Measurements from ENCODE around the gene IKBIP. TPM values are rescaled to one million over a fixed set of nuclear protein-coding genes. Genes with fewer than 3 reads are reported as not detected.
A peak's percentile ranks its signal among the peaks of the same experiment; 100 is the strongest.

Gene IKBIP
- total RNA-seq, 1 donor from 2014 or later: 15.2 TPM

- H3K9me3 ChIP-seq: no peaks in the 10 kb centered on the region
- TF ChIP-seq CTCF (IDR thresholded peaks at IDR 0.05): no peak
- H3K4me3 ChIP-seq: no peak overlapping the region
- intact Hi-C loops (cut with DNase I): no loop called here
- H3K27me3 ChIP-seq: no peaks in the 10 kb centered on the region
- H3K4me1 ChIP-seq: peaks cover 7% of the 10 kb centered on the region
- DNase-seq (no peak), ATAC-seq (peak; percentile 84)
- no peak overlapping the region for H3K27ac ChIP-seq
- no peaks in the 10 kb centered on the region for H3K36me3 ChIP-seq
These were observed 8.8 kb downstream of the IKBIP start for GRCh38 chr12:98635657-98636323.

- no peak overlapping the region for H3K4me3 ChIP-seq
- DNase-seq: no peak
- no peak for TF ChIP-seq CTCF (IDR thresholded peaks at IDR 0.05)
- intact Hi-C loops (cut with DNase I): no loop called here
- H3K36me3 ChIP-seq: no peaks in the 10 kb centered on the region
- no peaks in the 10 kb centered on the region for H3K27me3 ChIP-seq
- peak; percentile 68 for ATAC-seq
- no peak overlapping the region for H3K27ac ChIP-seq
- H3K4me1 ChIP-seq: peaks cover 6% of the 10 kb centered on the region
- no peaks in the 10 kb centered on the region for H3K9me3 ChIP-seq
These were observed 25.6 kb downstream of the IKBIP start for GRCh38 chr12:98618952-98619351.

GRCh38 chr12:98612696-98613334 is 31.8 kb downstream of the IKBIP start:
- H3K4me3 ChIP-seq: no peak overlapping the region
- H3K27ac ChIP-seq: no peak overlapping the region
- H3K27me3 ChIP-seq: no peaks in the 10 kb centered on the region
- no peaks in the 10 kb centered on the region for H3K9me3 ChIP-seq
- DNase-seq (no peak), ATAC-seq (peak; percentile 50)
- H3K4me1 ChIP-seq: no peaks in the 10 kb centered on the region
- intact Hi-C loops (cut with DNase I): no loop called here
- H3K36me3 ChIP-seq: no peaks in the 10 kb centered on the region
- no peak for TF ChIP-seq CTCF (IDR thresholded peaks at IDR 0.05)

GRCh38 chr12:98610596-98610995 is 34.0 kb downstream of the IKBIP start:
- TF ChIP-seq CTCF (IDR thresholded peaks at IDR 0.05): no peak
- ATAC-seq: no peak
- no peak overlapping the region for H3K4me3 ChIP-seq
- intact Hi-C loops (cut with DNase I): no loop called here
- H3K4me1 ChIP-seq: no peaks in the 10 kb centered on the region
- H3K27ac ChIP-seq: no peak overlapping the region
- H3K36me3 ChIP-seq: no peaks in the 10 kb centered on the region
- DNase-seq: no peak
- no peaks in the 10 kb centered on the region for H3K27me3 ChIP-seq
- no peaks in the 10 kb centered on the region for H3K9me3 ChIP-seq

GRCh38 chr12:98606359-98606988 is 38.1 kb downstream of the IKBIP start:
- DNase-seq (no peak), ATAC-seq (peak; percentile 53)
- Histone ChIP-seq H3K27ac (no peak overlapping the region), H3K27me3 (no peaks in the 10 kb centered on the region), H3K36me3 (peaks cover 37% of the 10 kb centered on the region), H3K4me3 (no peak overlapping the region), H3K4me1 (no peaks in the 10 kb centered on the region), H3K9me3 (no peaks in the 10 kb centered on the region)
- intact Hi-C loops (cut with DNase I): no loop called here
- TF ChIP-seq CTCF (IDR thresholded peaks at IDR 0.05): peak; percentile 17
